Astrocyte (in vitro differentiated cells and primary cell): ENCODE results near the gene COMMD8. TPM values are rescaled to one million over a fixed set of nuclear protein-coding genes. Genes with fewer than 3 reads are reported as not detected.

Experiments used
- DNase-seq: peaks from one replicate; pipeline ENCODE4 v3.0.0-alpha.2; 2010; ENCODE audit warnings: low read depth
- FAIRE-seq: peaks from 2 replicates; lab custom pipeline; 2011; peaks lifted over from hg19 to GRCh38; lab: Jason Lieb, UNC
- H2AFZ ChIP-seq: 2 replicates; pipeline ENCODE4 v1.6.0; 2012; ENCODE audit warnings: low read depth, low read length, inconsistent platforms
- H3K27ac ChIP-seq: 2 replicates; pipeline ENCODE4 v1.5.1; 2011; ENCODE audit warnings: low read depth, low read length, inconsistent platforms
- H3K27me3 ChIP-seq: 2 replicates; pipeline ENCODE4 v1.6.0; 2011; ENCODE audit warnings: low read length, inconsistent platforms; ENCODE audit not compliant: insufficient read depth
- H3K36me3 ChIP-seq: 2 replicates; pipeline ENCODE4 v1.5.1; 2011; ENCODE audit warnings: low read length, inconsistent platforms; ENCODE audit not compliant: insufficient read depth
- H3K4me1 ChIP-seq: 2 replicates; pipeline ENCODE4 v1.5.1; 2011; ENCODE audit warnings: low read length, inconsistent platforms; ENCODE audit not compliant: insufficient read depth
- H3K4me2 ChIP-seq: 2 replicates; pipeline ENCODE4 v1.6.0; 2012; ENCODE audit warnings: low read length, inconsistent platforms
- H3K4me3 ChIP-seq: 2 replicates; pipeline ENCODE4 v1.5.1; 2011; ENCODE audit warnings: low read depth, mild to moderate bottlenecking, low read length, inconsistent platforms; ENCODE audit not compliant: insufficient read depth
- H3K79me2 ChIP-seq: 2 replicates; pipeline ENCODE4 v1.6.0; 2012; ENCODE audit warnings: mild to moderate bottlenecking, low read length, inconsistent platforms; ENCODE audit not compliant: insufficient read depth
- H3K9ac ChIP-seq: 2 replicates; pipeline ENCODE4 v1.6.0; 2012; ENCODE audit warnings: mild to moderate bottlenecking, low read length, inconsistent platforms
- H3K9me3 ChIP-seq: 2 replicates; pipeline ENCODE4 v1.5.1; 2012; ENCODE audit warnings: low read depth, mild to moderate bottlenecking, low read length, inconsistent platforms; ENCODE audit not compliant: insufficient read depth
- H4K20me1 ChIP-seq: 2 replicates; pipeline ENCODE4 v1.6.0; 2012; ENCODE audit warnings: low read length, inconsistent platforms; ENCODE audit not compliant: insufficient read depth
- H3K27ac Mint-ChIP-seq: one replicate; pipeline ENCODE4 v1.8.0; 2021; ENCODE audit warnings: mild to moderate bottlenecking, mixed read lengths; ENCODE audit not compliant: unreplicated experiment
- H3K27me3 Mint-ChIP-seq: one replicate; pipeline ENCODE4 v1.8.0; 2021; ENCODE audit warnings: low read depth, mixed read lengths; ENCODE audit not compliant: unreplicated experiment
- H3K36me3 Mint-ChIP-seq: one replicate; pipeline ENCODE4 v1.8.0; 2021; ENCODE audit warnings: low read depth, mixed read lengths; ENCODE audit not compliant: unreplicated experiment
- H3K4me1 Mint-ChIP-seq: one replicate; pipeline ENCODE4 v1.8.0; 2021; ENCODE audit warnings: low read depth, mixed read lengths; ENCODE audit not compliant: unreplicated experiment
- H3K4me3 Mint-ChIP-seq: one replicate; pipeline ENCODE4 v1.8.0; 2021; ENCODE audit warnings: mild to moderate bottlenecking, moderate library complexity, mixed read lengths; ENCODE audit not compliant: unreplicated experiment
- H3K9me3 Mint-ChIP-seq: one replicate; pipeline ENCODE4 v1.8.0; 2021; ENCODE audit warnings: mild to moderate bottlenecking, mixed read lengths; ENCODE audit not compliant: unreplicated experiment
- EZH2 ChIP-seq: IDR thresholded peaks from 2 replicates; pipeline ENCODE4 v1.6.1; 2012; ENCODE audit warnings: mild to moderate bottlenecking, low read length, inconsistent platforms; ENCODE audit not compliant: insufficient read depth
- total RNA-seq: library from RNA; stranded (reverse); gene quantifications from 2 replicates; pipeline ENCODE4 v1.2.1, GENCODE V29; 2021
- TF ChIP-seq, protein P1 (sequence below): IDR thresholded peaks from 2 replicates; pipeline ENCODE4 v1.5.1; 2011; ENCODE audit warnings: low read depth, mild to moderate bottlenecking, inconsistent platforms, low read length, moderate library complexity; ENCODE audit not compliant: insufficient read depth

Gene COMMD8
- total RNA-seq, 1 donor from 2014 or later: 23.5 TPM

DNA sequence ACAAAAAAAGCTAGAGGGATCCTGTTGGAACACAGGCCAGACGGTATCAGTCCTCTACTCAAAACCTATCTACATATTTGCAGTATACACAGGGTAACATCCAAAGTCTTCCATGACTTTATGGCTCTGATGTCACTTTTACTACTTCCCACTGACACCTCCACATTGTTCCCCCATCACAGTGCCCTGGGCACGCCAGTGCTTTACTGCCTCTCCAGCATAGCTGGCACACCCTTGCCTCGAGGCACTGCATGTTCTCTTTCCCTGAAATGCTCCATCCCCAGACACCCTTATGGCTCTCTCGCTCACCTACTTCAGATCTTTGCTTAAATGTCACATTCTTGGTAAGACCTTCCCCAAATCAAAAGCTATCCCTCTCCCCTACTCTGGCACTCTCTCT lies 15.3 kb upstream of the COMMD8 start:
- no peaks in the 10 kb centered on the region for H3K9me3 Mint-ChIP-seq
- FAIRE-seq: no peak
- H3K27ac Mint-ChIP-seq: no peak overlapping the region
- DNase-seq: no peak
- H3K36me3 Mint-ChIP-seq: no peaks in the 10 kb centered on the region
- Histone ChIP-seq H3K9me3 (no peaks in the 10 kb centered on the region), H3K4me2 (no peak overlapping the region), H3K9ac (no peak overlapping the region), H3K36me3 (no peaks in the 10 kb centered on the region), H3K4me1 (peaks cover 7% of the 10 kb centered on the region), H3K27me3 (no peaks in the 10 kb centered on the region), H3K79me2 (no peaks in the 10 kb centered on the region), H3K4me3 (no peak overlapping the region), H3K27ac (no peak overlapping the region), H2AFZ (no peak overlapping the region), H4K20me1 (no peaks in the 10 kb centered on the region)
- TF ChIP-seq EZH2: no peak
- TF ChIP-seq, protein P1, sequence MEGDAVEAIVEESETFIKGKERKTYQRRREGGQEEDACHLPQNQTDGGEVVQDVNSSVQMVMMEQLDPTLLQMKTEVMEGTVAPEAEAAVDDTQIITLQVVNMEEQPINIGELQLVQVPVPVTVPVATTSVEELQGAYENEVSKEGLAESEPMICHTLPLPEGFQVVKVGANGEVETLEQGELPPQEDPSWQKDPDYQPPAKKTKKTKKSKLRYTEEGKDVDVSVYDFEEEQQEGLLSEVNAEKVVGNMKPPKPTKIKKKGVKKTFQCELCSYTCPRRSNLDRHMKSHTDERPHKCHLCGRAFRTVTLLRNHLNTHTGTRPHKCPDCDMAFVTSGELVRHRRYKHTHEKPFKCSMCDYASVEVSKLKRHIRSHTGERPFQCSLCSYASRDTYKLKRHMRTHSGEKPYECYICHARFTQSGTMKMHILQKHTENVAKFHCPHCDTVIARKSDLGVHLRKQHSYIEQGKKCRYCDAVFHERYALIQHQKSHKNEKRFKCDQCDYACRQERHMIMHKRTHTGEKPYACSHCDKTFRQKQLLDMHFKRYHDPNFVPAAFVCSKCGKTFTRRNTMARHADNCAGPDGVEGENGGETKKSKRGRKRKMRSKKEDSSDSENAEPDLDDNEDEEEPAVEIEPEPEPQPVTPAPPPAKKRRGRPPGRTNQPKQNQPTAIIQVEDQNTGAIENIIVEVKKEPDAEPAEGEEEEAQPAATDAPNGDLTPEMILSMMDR: no peak
- no peaks in the 10 kb centered on the region for H3K27me3 Mint-ChIP-seq
- no peak overlapping the region for H3K4me3 Mint-ChIP-seq
- H3K4me1 Mint-ChIP-seq: peaks cover 6% of the 10 kb centered on the region

DNA sequence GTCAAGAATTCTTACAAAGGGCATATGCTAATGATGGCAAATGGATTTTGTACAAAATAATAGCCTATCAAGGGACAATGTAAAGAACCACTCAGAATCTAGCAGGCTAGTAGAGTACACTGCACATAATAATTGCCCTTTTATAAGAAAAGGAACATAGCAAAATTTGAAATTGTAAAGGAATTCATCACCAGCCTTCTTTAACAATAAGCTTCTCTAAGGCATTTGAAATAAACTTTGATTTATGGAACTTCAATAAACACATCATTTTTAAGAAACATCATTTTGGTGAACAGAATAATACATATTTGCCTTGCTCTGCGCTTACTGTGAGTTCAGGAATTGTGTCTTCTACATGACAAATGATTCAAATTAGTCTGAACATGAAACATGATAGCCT lies 11.9 kb upstream of the COMMD8 start:
- Histone ChIP-seq H2AFZ (no peak overlapping the region), H3K9me3 (no peaks in the 10 kb centered on the region), H3K27ac (no peak overlapping the region), H3K9ac (no peak overlapping the region), H3K4me3 (no peak overlapping the region), H3K27me3 (no peaks in the 10 kb centered on the region), H3K4me1 (no peaks in the 10 kb centered on the region), H3K36me3 (no peaks in the 10 kb centered on the region), H3K4me2 (no peak overlapping the region), H3K79me2 (no peaks in the 10 kb centered on the region), H4K20me1 (no peaks in the 10 kb centered on the region)
- Mint-ChIP-seq H3K27me3 (no peaks in the 10 kb centered on the region), H3K4me3 (no peak overlapping the region), H3K36me3 (no peaks in the 10 kb centered on the region), H3K27ac (no peak overlapping the region), H3K9me3 (no peaks in the 10 kb centered on the region), H3K4me1 (peaks cover 18% of the 10 kb centered on the region)
- DNase-seq (no peak), FAIRE-seq (no peak)
- TF ChIP-seq, protein P1: no peak
- TF ChIP-seq EZH2: no peak

DNA sequence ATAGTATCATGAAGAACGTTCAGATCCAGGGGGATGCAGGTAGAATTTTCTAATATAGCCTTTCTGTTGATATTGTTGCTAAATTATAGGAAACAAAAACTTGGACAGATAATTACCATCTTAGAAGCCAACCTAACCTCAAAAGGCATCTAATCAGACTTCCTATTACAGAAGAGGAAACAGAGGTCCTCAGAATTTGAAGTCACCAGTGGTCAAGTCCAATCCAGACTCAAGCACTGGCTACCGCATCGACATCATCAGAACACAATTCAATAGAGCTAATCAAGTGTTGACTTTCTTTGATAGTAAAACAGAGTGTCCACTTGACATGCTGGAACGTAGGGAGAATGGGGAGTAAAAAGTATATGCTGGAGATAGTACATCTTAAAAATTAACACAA lies 11.3 kb upstream of the COMMD8 start:
- H4K20me1 ChIP-seq: no peaks in the 10 kb centered on the region
- H3K36me3 ChIP-seq: no peaks in the 10 kb centered on the region
- H3K4me1 ChIP-seq: no peaks in the 10 kb centered on the region
- no peak overlapping the region for H3K9ac ChIP-seq
- Mint-ChIP-seq H3K36me3 (no peaks in the 10 kb centered on the region), H3K27me3 (no peaks in the 10 kb centered on the region), H3K27ac (no peak overlapping the region), H3K4me3 (no peak overlapping the region), H3K9me3 (no peaks in the 10 kb centered on the region), H3K4me1 (peaks cover 19% of the 10 kb centered on the region)
- no peak overlapping the region for H2AFZ ChIP-seq
- no peaks in the 10 kb centered on the region for H3K9me3 ChIP-seq
- no peaks in the 10 kb centered on the region for H3K79me2 ChIP-seq
- DNase-seq: no peak
- no peak for FAIRE-seq
- H3K4me3 ChIP-seq: no peak overlapping the region
- no peak overlapping the region for H3K4me2 ChIP-seq
- H3K27ac ChIP-seq: no peak overlapping the region
- no peaks in the 10 kb centered on the region for H3K27me3 ChIP-seq
- TF ChIP-seq, protein P1: no peak
- TF ChIP-seq EZH2: no peak
